ENCODE measurements around the gene DDX51.

Gene DDX51

GRCh38 chr12:132188451-132188901 is 44.4 kb upstream of the DDX51 start:
- TF ChIP-seq CTCF (conservative IDR thresholded peaks at IDR 0.05; ENCODE audit: low read depth, low read length) = no peak
- H3K4me3 ChIP-seq (ENCODE audit: low read length) = no peak overlapping the region
- no peak for DNase-seq (ENCODE audit: low read depth)

GRCh38 chr12:132187646-132188450 is 43.7 kb upstream of the DDX51 start:
- DNase-seq (ENCODE audit: low read depth) = no peak
- H3K4me3 ChIP-seq (ENCODE audit: low read length) = no peak overlapping the region
- no peak for TF ChIP-seq CTCF (conservative IDR thresholded peaks at IDR 0.05; ENCODE audit: low read depth, low read length)

GRCh38 chr12:132186857-132187620 is 42.9 kb upstream of the DDX51 start:
- TF ChIP-seq CTCF (conservative IDR thresholded peaks at IDR 0.05; ENCODE audit: low read depth, low read length) = no peak
- no peak overlapping the region for H3K4me3 ChIP-seq (ENCODE audit: low read length)
- DNase-seq (ENCODE audit: low read depth) = no peak

GRCh38 chr12:132186208-132186856 is 42.2 kb upstream of the DDX51 start:
- no peak for TF ChIP-seq CTCF (conservative IDR thresholded peaks at IDR 0.05; ENCODE audit: low read depth, low read length)
- no peak overlapping the region for H3K4me3 ChIP-seq (ENCODE audit: low read length)
- no peak for DNase-seq (ENCODE audit: low read depth)

- H3K4me3 ChIP-seq (ENCODE audit: low read length) = no peak overlapping the region
- TF ChIP-seq CTCF (conservative IDR thresholded peaks at IDR 0.05; ENCODE audit: low read depth, low read length) = no peak
- DNase-seq (ENCODE audit: low read depth) = no peak
Measured at GRCh38 chr12:132185705-132186104, 41.6 kb upstream of the DDX51 start.

GRCh38 chr12:132182711-132183365 is 38.7 kb upstream of the DDX51 start:
- no peak for TF ChIP-seq CTCF (conservative IDR thresholded peaks at IDR 0.05; ENCODE audit: low read depth, low read length)
- no peak overlapping the region for H3K4me3 ChIP-seq (ENCODE audit: low read length)
- DNase-seq (ENCODE audit: low read depth) = no peak

Measured in retinal pigment epithelial cell (primary cell).